Fibroblast of skin of left biceps (primary cell): ENCODE results near the gene BCAR3.
A peak's percentile ranks its signal among the peaks of the same experiment; 100 is the strongest.
"Not testable (repeated sequence)": the region's sequence is repeated elsewhere in the genome, so short reads cannot be mapped to it uniquely, and the experiment has no call there.

Source experiments
- DNase-seq, 2 experiments: peaks; one replicate each; pipeline ENCODE4 v3.0.0-alpha.2; 2013; ENCODE audit warnings: low read depth in 2 of 2

Gene BCAR3

GRCh38 chr1:93577536-93578432 is 103.9 kb downstream of the BCAR3 start:
- DNase-seq: no peak

- DNase-seq: no peak
Measured at GRCh38 chr1:93576746-93577145, 104.9 kb downstream of the BCAR3 start.

- DNase-seq: peak in 1 of 2 experiments; percentile 61
Measured at GRCh38 chr1:93576346-93576745, 105.3 kb downstream of the BCAR3 start.

GRCh38 chr1:93575621-93576284 is 105.9 kb downstream of the BCAR3 start:
- DNase-seq: no peak

- DNase-seq: no peak
Measured at GRCh38 chr1:93574991-93575390, 106.6 kb downstream of the BCAR3 start.

GRCh38 chr1:93574511-93574910 is 107.1 kb downstream of the BCAR3 start:
- DNase-seq: no peak

- DNase-seq: no peak
Measured at GRCh38 chr1:93573940-93574469, 107.6 kb downstream of the BCAR3 start.

GRCh38 chr1:93571623-93572310 is 109.9 kb downstream of the BCAR3 start:
- no peak for DNase-seq

- no peak for DNase-seq
Measured at GRCh38 chr1:93569489-93569888, 112.1 kb downstream of the BCAR3 start.

- peak; percentile 73 to 78 for DNase-seq
Measured at GRCh38 chr1:93567255-93567918, 114.2 kb downstream of the BCAR3 start.

- no peak for DNase-seq
Measured at GRCh38 chr1:93566227-93566626, 115.4 kb downstream of the BCAR3 start.

- DNase-seq: no peak
Measured at GRCh38 chr1:93565496-93566206, 116.0 kb downstream of the BCAR3 start.

GRCh38 chr1:93559695-93560094 is 121.9 kb downstream of the BCAR3 start:
- DNase-seq: no peak

GRCh38 chr1:93559045-93559444 is 122.6 kb downstream of the BCAR3 start:
- no peak for DNase-seq

- no peak for DNase-seq
Measured at GRCh38 chr1:93556291-93556690, 125.3 kb downstream of the BCAR3 start.

- no peak for DNase-seq
Measured at GRCh38 chr1:93554883-93555872, 126.5 kb downstream of the BCAR3 start.

- not testable (repeated sequence) for DNase-seq
Measured at GRCh38 chr1:93553886-93554490, 127.6 kb downstream of the BCAR3 start.

- DNase-seq: peak; percentile 53 to 59
Measured at GRCh38 chr1:93552741-93553455, 128.7 kb downstream of the BCAR3 start.

- DNase-seq: no peak
Measured at GRCh38 chr1:93549811-93550210, 131.8 kb downstream of the BCAR3 start.
